Caki2 (cell line): ENCODE measurements around the gene CCDC8. TPM values are rescaled to one million over a fixed set of nuclear protein-coding genes. Genes with fewer than 3 reads are reported as not detected.
"Not testable (repeated sequence)": the region's sequence is repeated elsewhere in the genome, so short reads cannot be mapped to it uniquely, and the experiment has no call there.

Experiments used
- DNase-seq: peaks from one replicate; pipeline ENCODE4 v3.0.0-alpha.2; 2015; ENCODE audit warnings: low read depth
- in situ Hi-C: cut with HindIII; loops from 2 replicates; pipeline ENCODE4 v1.10.0; 2016; ENCODE audit warnings: low sequenced_read_pairs, low pct_unique_long_range_greater_than_20kb, mixed read lengths
- total RNA-seq: library from RNA; depleted of rRNA; stranded (reverse); fragments of >200 nt; shearing (Covaris generic); gene quantifications from 2 replicates; pipeline ENCODE4 v1.2.3, GENCODE V29; 2014; ENCODE audit warnings: low replicate concordance

CCDC8 gene
- total RNA-seq, 1 experiment from 2014 or later, result 0.51 TPM

DNA sequence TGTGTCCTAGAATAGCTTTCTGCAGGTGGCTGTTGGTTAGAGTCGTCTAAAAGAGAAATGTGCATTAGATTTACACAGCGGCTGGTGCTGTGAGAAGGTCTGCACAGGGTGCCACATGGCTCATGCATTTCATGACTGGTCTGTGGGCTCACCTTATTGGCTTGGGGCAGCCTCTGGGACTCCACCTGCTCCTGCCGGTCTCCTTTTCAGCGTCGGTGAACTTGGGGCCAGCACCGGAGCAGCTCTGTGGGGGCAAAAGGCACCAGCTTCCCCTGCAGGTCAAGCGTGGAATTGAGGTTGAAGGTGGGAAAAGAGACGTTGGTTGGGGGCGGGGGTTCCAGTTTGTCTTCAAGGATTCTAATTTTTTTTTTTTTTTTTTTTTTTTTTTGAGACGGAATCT is 18.5 kb upstream of the CCDC8 start:
- in situ Hi-C loops, result no loop called here
- DNase-seq, result no peak

GRCh38 chr19:46429999-46430398 is 16.6 kb upstream of the CCDC8 start:
- in situ Hi-C loops, result no loop called here
- no peak for DNase-seq

DNA sequence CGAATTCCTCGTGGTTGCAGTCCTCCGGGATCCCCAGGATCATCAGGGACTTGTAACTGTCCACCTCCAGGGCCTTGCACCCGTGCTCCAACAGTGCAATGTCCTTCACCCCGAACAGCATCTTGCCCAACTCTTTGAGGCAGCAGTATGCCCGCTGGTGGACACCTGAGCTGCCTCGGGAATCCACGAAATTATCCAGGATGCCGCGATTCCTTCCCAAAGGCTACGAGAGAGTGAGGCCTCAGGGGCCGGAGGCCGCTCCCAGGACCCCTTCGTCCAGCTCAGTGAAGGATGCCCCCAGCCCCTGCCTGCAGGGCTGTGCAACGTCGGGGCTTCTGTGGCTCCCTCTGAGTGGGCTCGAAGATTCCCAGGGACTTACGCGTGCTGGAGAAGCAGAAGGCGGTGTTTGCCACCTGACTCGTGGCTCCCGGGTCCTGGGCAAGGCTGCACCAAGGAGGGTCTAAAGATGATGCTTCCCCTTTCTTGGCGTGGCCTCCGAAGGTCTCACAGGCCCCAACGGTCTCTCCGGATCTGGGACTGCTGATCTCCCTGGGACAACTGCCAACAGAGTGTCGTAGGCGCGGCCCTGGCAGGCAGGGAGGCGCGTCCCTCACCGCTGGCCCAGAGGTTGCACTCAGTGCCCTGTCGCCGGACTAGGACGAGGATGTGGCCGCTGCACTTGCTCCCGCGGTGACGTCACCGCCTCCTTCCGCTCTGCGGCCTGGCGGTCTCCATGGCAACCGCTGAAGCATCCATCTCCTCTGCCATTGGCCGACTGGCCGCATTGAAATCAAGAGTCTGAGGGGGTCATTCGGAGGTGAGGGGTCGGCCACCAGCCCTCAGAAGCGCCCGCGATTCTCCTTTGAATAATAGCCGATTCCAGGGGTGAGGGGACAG is 15.1 kb upstream of the CCDC8 start, which contains the start of gene PNMA8C:
PNMA8C (minus strand) TSS at position 698 of the 897 bp plus-strand sequence; CDS start at position 121, 577 bp downstream.
- in situ Hi-C loops, result no loop called here
- DNase-seq, result peak; percentile 73

DNA sequence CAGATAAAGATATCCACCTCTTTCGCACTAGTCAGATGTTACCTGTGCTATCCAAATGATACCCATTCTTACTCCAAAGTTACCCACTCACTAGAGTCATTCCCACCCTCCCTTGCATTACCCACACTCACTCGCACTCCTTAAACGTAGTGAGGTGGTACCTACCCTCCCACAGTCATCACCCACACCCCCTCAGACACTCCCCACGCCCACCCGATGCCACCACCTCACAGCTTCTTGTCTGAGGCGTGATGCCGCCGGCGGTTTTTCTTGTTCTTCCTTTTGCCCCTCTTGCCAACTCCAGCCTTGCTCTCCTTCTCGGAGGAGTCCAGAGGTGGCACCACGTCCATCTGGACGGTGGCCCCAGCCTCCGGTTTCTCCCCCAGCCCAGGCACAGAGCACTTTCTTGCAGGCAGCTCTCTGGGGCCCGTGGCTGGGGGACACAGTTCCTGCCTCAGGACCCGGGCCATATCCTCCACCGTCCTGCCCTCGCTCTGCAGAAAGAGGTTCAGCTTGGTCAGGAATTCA is 14.2 kb upstream of the CCDC8 start:
- in situ Hi-C loops, result no loop called here
- no peak for DNase-seq

- in situ Hi-C loops, result no loop called here
- peak; percentile 76 for DNase-seq
Measured at GRCh38 chr19:46426506-46427162, 13.3 kb upstream of the CCDC8 start.

DNA sequence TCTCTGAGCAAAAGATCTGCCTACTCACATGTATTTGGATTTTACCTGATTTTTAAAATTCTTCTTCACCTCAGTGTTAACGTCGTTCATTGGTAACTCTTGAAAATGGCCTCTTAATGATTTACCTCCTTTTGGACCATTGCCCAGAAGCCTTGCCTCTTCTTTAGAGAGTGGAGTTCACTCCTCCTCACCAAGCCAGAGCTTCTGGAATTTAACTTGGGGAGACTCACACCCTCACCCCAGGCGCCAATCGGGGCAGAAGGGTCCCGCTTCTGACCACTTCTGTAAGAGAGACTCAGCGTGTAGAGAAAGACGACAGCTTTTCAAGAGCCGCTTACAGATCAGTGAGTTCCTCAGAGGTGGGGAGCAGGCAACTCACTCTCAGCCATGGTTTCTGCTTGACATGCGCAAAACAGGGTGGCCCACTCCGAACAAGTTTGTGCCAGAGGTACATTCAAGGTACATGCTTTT is 12.7 kb upstream of the CCDC8 start:
- peak; percentile 87 for DNase-seq

GRCh38 chr19:46423188-46423587 is 9.8 kb upstream of the CCDC8 start:
- DNase-seq, result no peak

More for the DNA sequence above, 12.7 kb upstream of the CCDC8 start:
- in situ Hi-C loops, result no loop called here

DNA sequence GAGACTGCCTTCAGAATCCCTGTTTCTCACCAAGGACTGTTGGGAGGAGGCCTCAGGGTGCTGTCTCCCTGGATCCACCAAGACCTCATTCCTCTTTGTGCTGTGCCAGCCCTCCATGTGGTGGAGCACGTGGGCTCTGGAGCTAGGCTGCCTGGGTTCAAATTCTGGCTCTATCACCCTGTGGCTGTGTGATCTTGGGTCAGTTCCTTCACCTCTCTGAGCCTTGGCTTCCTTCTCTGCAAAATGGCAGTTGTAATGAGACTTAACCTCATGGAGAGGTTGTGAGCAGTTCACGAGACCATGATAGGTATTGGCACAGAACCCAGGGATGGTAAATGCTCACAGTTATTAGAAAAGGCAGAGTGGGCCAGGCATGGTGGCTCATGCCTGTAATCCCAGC is 9.0 kb upstream of the CCDC8 start:
- no peak for DNase-seq
- in situ Hi-C loops, result no loop called here

More at GRCh38 chr19:46423188-46423587, 9.8 kb upstream of the CCDC8 start:
- in situ Hi-C loops, result no loop called here

GRCh38 chr19:46420056-46420455 is 6.7 kb upstream of the CCDC8 start:
- in situ Hi-C loops, result no loop called here
- DNase-seq, result no peak

GRCh38 chr19:46415804-46416709 is 2.7 kb upstream of the CCDC8 start:
- in situ Hi-C loops, result not testable (repeated sequence)
- peak; percentile 91 for DNase-seq

- in situ Hi-C loops, DNase-seq: not testable (repeated sequence)
Measured at GRCh38 chr19:46414899-46415298, 1.5 kb upstream of the CCDC8 start.

DNA sequence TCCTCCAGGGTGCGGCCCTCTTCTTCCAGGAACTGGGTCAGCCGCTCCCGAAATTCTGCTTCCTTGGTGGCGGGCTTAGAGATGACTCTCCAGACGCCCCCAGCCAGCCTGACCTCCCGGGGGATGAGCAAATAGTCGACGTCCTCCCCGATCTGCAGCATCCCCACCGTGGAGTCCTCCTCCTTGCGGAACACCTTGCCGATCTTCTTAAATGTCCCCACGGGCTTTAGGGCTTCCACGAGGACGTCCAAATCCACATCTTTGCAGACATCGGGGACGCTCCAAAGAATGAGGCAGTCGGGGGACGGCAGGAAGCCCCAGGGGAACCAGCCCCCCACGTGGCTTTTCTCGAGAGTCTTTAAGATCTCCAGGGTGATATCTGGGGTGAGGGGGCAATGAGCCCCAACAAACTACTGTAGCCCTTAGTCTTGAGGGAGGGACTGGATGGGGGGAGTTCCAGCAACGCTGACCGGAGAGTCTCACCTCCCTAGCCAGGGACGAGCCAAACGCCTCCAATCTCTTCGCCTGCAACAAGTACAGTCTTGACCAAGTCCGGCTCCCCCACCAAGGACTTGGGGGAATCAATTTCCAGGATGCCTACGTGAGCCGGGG is 608 bp downstream of the CCDC8 start:
- no peak for DNase-seq
- in situ Hi-C loops, result no loop called here

GRCh38 chr19:46411925-46412649 is 1.3 kb downstream of the CCDC8 start:
- in situ Hi-C loops, result no loop called here

DNA sequence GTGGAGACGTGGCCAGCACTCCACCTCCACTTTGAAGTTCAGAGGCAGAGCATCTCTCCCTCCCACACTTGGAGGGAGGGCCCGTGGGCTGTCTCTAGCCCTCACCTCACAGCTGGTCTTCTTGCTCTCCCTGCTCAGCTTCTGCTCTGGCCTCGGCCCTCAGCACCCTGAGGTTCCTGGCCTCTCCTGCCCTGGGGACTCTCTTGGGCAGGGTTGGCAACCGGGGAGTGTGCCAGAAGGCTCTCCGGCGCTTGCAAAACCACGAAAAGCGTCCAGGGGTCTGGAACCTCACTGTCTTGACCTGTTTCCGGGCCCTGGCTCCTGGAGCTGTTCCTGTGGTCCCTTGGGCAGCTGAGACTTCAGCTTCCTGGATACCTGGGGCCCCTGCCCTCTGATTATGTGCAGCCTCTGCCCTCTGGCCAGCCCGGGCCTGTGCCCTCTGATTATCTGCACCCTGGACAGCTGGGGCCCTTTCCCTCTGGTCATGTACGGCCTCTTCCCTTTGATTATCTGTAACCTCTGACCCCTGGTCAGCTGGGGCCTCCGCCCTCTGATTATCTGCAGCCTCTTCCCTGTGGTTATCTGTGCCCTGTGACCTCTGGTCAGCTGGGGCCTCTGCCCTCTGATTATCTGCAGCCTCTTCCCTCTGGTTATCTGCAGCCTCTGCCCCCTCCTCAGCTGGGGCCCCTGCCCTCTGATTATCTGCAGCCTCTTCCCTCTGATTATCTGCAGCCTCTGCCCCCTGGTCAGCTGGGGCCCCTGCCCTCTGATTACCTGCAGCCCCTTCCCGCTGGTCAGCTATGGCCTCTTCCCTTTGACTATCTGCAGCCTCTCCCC is 2.1 kb downstream of the CCDC8 start:
- in situ Hi-C loops, result no loop called here
- no peak for DNase-seq

More at GRCh38 chr19:46411925-46412649, 1.3 kb downstream of the CCDC8 start:
- no peak for DNase-seq

DNA sequence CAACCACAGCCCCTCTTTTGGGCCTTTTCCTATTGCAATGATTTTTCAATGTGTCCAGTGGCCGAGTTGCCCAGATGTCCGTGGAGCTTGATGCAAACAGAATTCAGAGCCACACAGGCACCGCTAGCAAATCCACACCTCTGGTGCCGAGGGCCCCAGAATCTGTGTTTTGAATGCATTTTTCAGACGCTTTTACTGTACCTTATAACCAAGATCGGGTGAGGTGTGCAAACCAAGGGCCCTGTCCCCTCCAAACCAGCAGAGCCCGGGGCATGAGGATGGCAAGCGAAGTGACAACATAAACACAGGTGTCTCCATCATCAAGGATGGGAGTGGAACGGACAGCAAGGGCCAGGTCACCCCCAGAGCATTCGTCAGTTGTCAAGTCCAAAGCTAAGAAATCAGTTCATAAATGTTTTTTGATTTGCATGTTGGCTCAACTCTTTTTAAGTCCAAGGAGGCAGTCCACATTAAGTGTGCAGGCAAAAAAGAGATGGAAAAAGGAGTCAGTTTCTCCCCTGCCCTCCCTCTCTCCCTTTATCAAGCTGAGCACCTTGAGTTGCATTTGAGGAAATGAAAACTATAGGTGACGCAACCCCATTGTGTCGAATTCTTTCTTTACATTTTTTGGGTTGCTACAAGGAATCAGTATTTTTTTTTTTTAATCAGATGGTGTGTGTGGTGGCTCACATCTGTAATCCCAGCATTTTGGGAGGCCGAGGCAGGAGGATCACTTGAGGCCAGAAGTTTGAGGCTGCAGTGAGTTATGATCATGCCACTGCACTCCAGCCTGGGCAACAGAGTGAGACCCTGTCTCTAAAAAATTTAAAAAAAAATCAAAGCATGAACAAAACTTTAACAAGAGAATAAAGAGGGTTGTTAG is 2.9 kb downstream of the CCDC8 start:
- in situ Hi-C loops, result no loop called here
- DNase-seq, result no peak
